ENCODE results near the gene FAM234A.

Gene FAM234A

GRCh38 chr16:301235-301634 is 66.6 kb downstream of the FAM234A start:
- DNase-seq (ENCODE audit: low read depth), result no peak

GRCh38 chr16:301950-302349 is 67.3 kb downstream of the FAM234A start:
- no peak for DNase-seq (ENCODE audit: low read depth)

GRCh38 chr16:303760-304505 is 69.3 kb downstream of the FAM234A start:
- DNase-seq (ENCODE audit: low read depth), result no peak

GRCh38 chr16:305916-306626 is 71.5 kb downstream of the FAM234A start:
- no peak for DNase-seq (ENCODE audit: low read depth)

GRCh38 chr16:306911-307370 is 72.3 kb downstream of the FAM234A start:
- DNase-seq (ENCODE audit: low read depth), result no peak

GRCh38 chr16:307691-308312 is 73.2 kb downstream of the FAM234A start:
- no peak for DNase-seq (ENCODE audit: low read depth)

- DNase-seq (ENCODE audit: low read depth), result no peak
Observed at GRCh38 chr16:309476-309875, 74.9 kb downstream of the FAM234A start.

GRCh38 chr16:311725-312124 is 77.1 kb downstream of the FAM234A start:
- DNase-seq (ENCODE audit: low read depth), result no peak

GRCh38 chr16:314351-314750 is 79.7 kb downstream of the FAM234A start:
- DNase-seq (ENCODE audit: low read depth), result no peak

- no peak for DNase-seq (ENCODE audit: low read depth)
Observed at GRCh38 chr16:314795-315299, 80.2 kb downstream of the FAM234A start.

Measured in stimulated activated CD8-positive, alpha-beta memory T cell treated with anti-CD3 and anti-CD28 coated beads, Interleukin-15, amount 100 ng/mL, for 24 hours (primary cell).